ENCODE results near the gene PLA2G12B. TPM values are rescaled to one million over a fixed set of nuclear protein-coding genes. Genes with fewer than 3 reads are reported as not detected.

The PLA2G12B gene
- total RNA-seq, 2 experiments from 2014 or later: not detected

GRCh38 chr10:72912736-72913135 is 41.9 kb downstream of the PLA2G12B start:
- H3K27me3 Mint-ChIP-seq: no peaks in the 10 kb centered on the region
- Histone ChIP-seq H3K27me3 (ENCODE audit: control insufficient read depth in 1 of 2, insufficient read depth in 2 of 2, low read length in 2 of 2) (no peaks in the 10 kb centered on the region), H3K9me3 (ENCODE audit: control insufficient read depth in 1 of 2, insufficient read depth in 1 of 2, low read length in 2 of 2) (no peaks in the 10 kb centered on the region), H3K4me1 (ENCODE audit: insufficient read depth, low read length) (no peaks in the 10 kb centered on the region), H3K4me3 (ENCODE audit: low read length) (no peak overlapping the region), H3K36me3 (ENCODE audit: insufficient read depth, low read length) (no peaks in the 10 kb centered on the region), H3K27ac (ENCODE audit: low read depth in 1 of 2, low read length in 2 of 2) (no peak overlapping the region)
- H3K4me1 Mint-ChIP-seq (ENCODE audit: low read depth): no peaks in the 10 kb centered on the region
- no peak for DNase-seq
- H3K9me3 Mint-ChIP-seq: no peaks in the 10 kb centered on the region
- H3K4me3 Mint-ChIP-seq: no peak overlapping the region
- intact Hi-C loops (cut with DNase I, micrococcal nuclease): no loop called here
- ChIA-PET POLR2A (no interaction called here), CTCF (no interaction called here)
- H3K27ac Mint-ChIP-seq: no peak overlapping the region
- TF ChIP-seq CTCF (IDR thresholded peaks at IDR 0.05): no peak
- no peaks in the 10 kb centered on the region for H3K36me3 Mint-ChIP-seq (ENCODE audit: low read depth)
- no peak for ATAC-seq (ENCODE audit: poor library complexity)

- no peaks in the 10 kb centered on the region for H3K27me3 ChIP-seq (ENCODE audit: control insufficient read depth in 1 of 2, insufficient read depth in 2 of 2, low read length in 2 of 2)
- no peaks in the 10 kb centered on the region for H3K27me3 Mint-ChIP-seq
- intact Hi-C loops (cut with DNase I, micrococcal nuclease): no loop called here
- POLR2A ChIA-PET: no interaction called here
- no peak overlapping the region for H3K27ac Mint-ChIP-seq
- no peaks in the 10 kb centered on the region for H3K9me3 ChIP-seq (ENCODE audit: control insufficient read depth in 1 of 2, insufficient read depth in 1 of 2, low read length in 2 of 2)
- DNase-seq (no peak), ATAC-seq (ENCODE audit: poor library complexity) (no peak)
- H3K4me3 Mint-ChIP-seq: no peak overlapping the region
- H3K4me3 ChIP-seq (ENCODE audit: low read length): no peak overlapping the region
- H3K36me3 Mint-ChIP-seq (ENCODE audit: low read depth): no peaks in the 10 kb centered on the region
- TF ChIP-seq CTCF (IDR thresholded peaks at IDR 0.05): no peak
- CTCF ChIA-PET: no interaction called here
- no peaks in the 10 kb centered on the region for H3K4me1 Mint-ChIP-seq (ENCODE audit: low read depth)
- H3K27ac ChIP-seq (ENCODE audit: low read depth in 1 of 2, low read length in 2 of 2): no peak overlapping the region
- no peaks in the 10 kb centered on the region for H3K4me1 ChIP-seq (ENCODE audit: insufficient read depth, low read length)
- no peaks in the 10 kb centered on the region for H3K9me3 Mint-ChIP-seq
- H3K36me3 ChIP-seq (ENCODE audit: insufficient read depth, low read length): no peaks in the 10 kb centered on the region
Observed at GRCh38 chr10:72911758-72912157, 42.8 kb downstream of the PLA2G12B start.

- no peak overlapping the region for H3K27ac ChIP-seq (ENCODE audit: low read depth in 1 of 2, low read length in 2 of 2)
- TF ChIP-seq CTCF (IDR thresholded peaks at IDR 0.05): no peak
- POLR2A ChIA-PET: no interaction called here
- DNase-seq (no peak), ATAC-seq (ENCODE audit: poor library complexity) (no peak)
- no peaks in the 10 kb centered on the region for H3K36me3 ChIP-seq (ENCODE audit: insufficient read depth, low read length)
- no peak overlapping the region for H3K27ac Mint-ChIP-seq
- no peaks in the 10 kb centered on the region for H3K27me3 ChIP-seq (ENCODE audit: control insufficient read depth in 1 of 2, insufficient read depth in 2 of 2, low read length in 2 of 2)
- intact Hi-C loops (cut with DNase I, micrococcal nuclease): no loop called here
- no peaks in the 10 kb centered on the region for H3K9me3 ChIP-seq (ENCODE audit: control insufficient read depth in 1 of 2, insufficient read depth in 1 of 2, low read length in 2 of 2)
- H3K4me3 Mint-ChIP-seq: no peak overlapping the region
- H3K4me1 ChIP-seq (ENCODE audit: insufficient read depth, low read length): no peaks in the 10 kb centered on the region
- no peaks in the 10 kb centered on the region for H3K27me3 Mint-ChIP-seq
- CTCF ChIA-PET: no interaction called here
- no peaks in the 10 kb centered on the region for H3K36me3 Mint-ChIP-seq (ENCODE audit: low read depth)
- no peak overlapping the region for H3K4me3 ChIP-seq (ENCODE audit: low read length)
- no peaks in the 10 kb centered on the region for H3K4me1 Mint-ChIP-seq (ENCODE audit: low read depth)
- H3K9me3 Mint-ChIP-seq: no peaks in the 10 kb centered on the region
Observed at GRCh38 chr10:72910705-72911104, 43.9 kb downstream of the PLA2G12B start.

Measured in CD4-positive, alpha-beta T cell (primary cell).